CD4-positive, alpha-beta T cell treated with Interleukin-17A for 4 hours (primary cell): ENCODE results near the gene ZMIZ1.

Source experiments
- DNase-seq: peaks from one replicate; pipeline ENCODE4 v3.0.0-alpha.2; 2020; ENCODE audit warnings: mixed read lengths

The ZMIZ1 gene

GRCh38 chr10:79052291-79053080 lies 16.3 kb upstream of the ZMIZ1 start:
- DNase-seq = peak; percentile 59

GRCh38 chr10:79053081-79053434 lies 15.7 kb upstream of the ZMIZ1 start:
- DNase-seq = no peak

- DNase-seq = no peak
Measured at GRCh38 chr10:79053481-79054202, 15.1 kb upstream of the ZMIZ1 start.

GRCh38 chr10:79054203-79055099 lies 14.3 kb upstream of the ZMIZ1 start:
- DNase-seq = peak; percentile 21

- no peak for DNase-seq
Measured at GRCh38 chr10:79055100-79055782, 13.5 kb upstream of the ZMIZ1 start.

GRCh38 chr10:79055892-79056291 lies 12.9 kb upstream of the ZMIZ1 start:
- no peak for DNase-seq

- DNase-seq = no peak
Measured at GRCh38 chr10:79056361-79056735, 12.4 kb upstream of the ZMIZ1 start.

GRCh38 chr10:79056736-79057391 lies 11.9 kb upstream of the ZMIZ1 start:
- DNase-seq = no peak

GRCh38 chr10:79057481-79058275 lies 11.1 kb upstream of the ZMIZ1 start:
- no peak for DNase-seq

- no peak for DNase-seq
Measured at GRCh38 chr10:79058899-79059841, 9.6 kb upstream of the ZMIZ1 start.

- DNase-seq = no peak
Measured at GRCh38 chr10:79059859-79060379, 8.8 kb upstream of the ZMIZ1 start.

- DNase-seq = no peak
Measured at GRCh38 chr10:79060641-79061255, 8.0 kb upstream of the ZMIZ1 start.

GRCh38 chr10:79061441-79062315 lies 7.1 kb upstream of the ZMIZ1 start:
- no peak for DNase-seq

- DNase-seq = no peak
Measured at GRCh38 chr10:79063071-79063491, 5.7 kb upstream of the ZMIZ1 start.

GRCh38 chr10:79063661-79064492 lies 4.9 kb upstream of the ZMIZ1 start:
- peak; percentile 37 for DNase-seq

GRCh38 chr10:79065091-79065551 lies 3.6 kb upstream of the ZMIZ1 start:
- DNase-seq = no peak

GRCh38 chr10:79065853-79066252 lies 2.9 kb upstream of the ZMIZ1 start:
- no peak for DNase-seq
